Right atrium auricular region (tissue), 2 donors: Measurements from ENCODE around the gene ZBTB14. TPM values are rescaled to one million over a fixed set of nuclear protein-coding genes. Genes with fewer than 3 reads are reported as not detected.

Experiments
- DNase-seq: peaks from one replicate; pipeline ENCODE4 v3.0.0-alpha.2; 2019; ENCODE audit warnings: low spot score
- H3K27ac ChIP-seq, 2 donors: fragments of 200-600 bp; sonication (generic); 1 replicate in 1 of 2; 2 replicates in 1 of 2; pipeline ENCODE4 v1.5.1; 2016 to 2019
- H3K27me3 ChIP-seq, 2 donors: fragments of 200-600 bp; sonication (generic); one replicate each; pipeline versions ENCODE4 v1.5.1 to v1.6.0; 2017 to 2019
- H3K36me3 ChIP-seq: fragments of 200-600 bp; sonication (generic); one replicate; pipeline ENCODE4 v1.5.1; 2016
- H3K4me1 ChIP-seq, 2 donors: fragments of 200-600 bp; sonication (generic); one replicate each; pipeline versions ENCODE4 v1.5.1 to v1.6.0; 2017 to 2019
- H3K4me3 ChIP-seq, 2 donors: fragments of 200-600 bp; sonication (generic); 1 replicate in 1 of 2; 2 replicates in 1 of 2; pipeline ENCODE4 v1.5.1; 2017 to 2019; ENCODE audit warnings: mild to moderate bottlenecking in 1 of 2, moderate library complexity in 1 of 2
- H3K9me3 ChIP-seq, 2 donors: fragments of 200-600 bp; sonication (generic); one replicate each; pipeline ENCODE4 v1.5.1; 2019
- total RNA-seq, 2 donors: library from RNA; depleted of rRNA; stranded (reverse); fragments of >200 nt; gene quantifications; one replicate each; pipeline ENCODE4 v1.1.0, GENCODE V29; 2016
- TF ChIP-seq, protein P1 (sequence below), 2 donors: fragments of 200-600 bp; sonication (generic); IDR thresholded peaks; one replicate each; pipeline ENCODE4 v1.5.1; 2019; ENCODE audit warnings: antibody characterized with exemption in 2 of 2

Gene ZBTB14
- total RNA-seq, 2 donors from 2014 or later, result 5.1 to 7.3 TPM

DNA sequence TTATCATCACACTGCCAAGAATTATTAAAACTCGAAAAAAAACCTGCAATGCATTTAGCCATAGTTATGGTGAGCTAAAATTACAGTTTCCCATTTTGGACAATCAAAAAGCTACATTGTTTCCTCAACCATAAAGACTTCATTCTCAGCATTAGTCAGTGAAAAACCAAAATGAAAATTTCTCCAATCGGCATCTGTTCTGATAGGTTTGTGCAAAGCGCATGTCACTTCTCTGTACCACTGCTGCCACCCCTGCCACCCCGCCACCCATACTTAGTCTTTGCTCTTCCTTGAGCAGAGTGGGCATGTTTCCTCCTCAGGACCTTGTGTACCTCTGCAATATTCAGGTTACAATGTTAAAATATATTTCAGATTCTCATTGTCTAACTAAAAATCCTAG is 7.1 kb upstream of the ZBTB14 start:
- H3K27me3 ChIP-seq, result no peaks in the 10 kb centered on the region
- H3K27ac ChIP-seq, result no peak overlapping the region
- H3K9me3 ChIP-seq, result no peaks in the 10 kb centered on the region
- TF ChIP-seq, protein P1, sequence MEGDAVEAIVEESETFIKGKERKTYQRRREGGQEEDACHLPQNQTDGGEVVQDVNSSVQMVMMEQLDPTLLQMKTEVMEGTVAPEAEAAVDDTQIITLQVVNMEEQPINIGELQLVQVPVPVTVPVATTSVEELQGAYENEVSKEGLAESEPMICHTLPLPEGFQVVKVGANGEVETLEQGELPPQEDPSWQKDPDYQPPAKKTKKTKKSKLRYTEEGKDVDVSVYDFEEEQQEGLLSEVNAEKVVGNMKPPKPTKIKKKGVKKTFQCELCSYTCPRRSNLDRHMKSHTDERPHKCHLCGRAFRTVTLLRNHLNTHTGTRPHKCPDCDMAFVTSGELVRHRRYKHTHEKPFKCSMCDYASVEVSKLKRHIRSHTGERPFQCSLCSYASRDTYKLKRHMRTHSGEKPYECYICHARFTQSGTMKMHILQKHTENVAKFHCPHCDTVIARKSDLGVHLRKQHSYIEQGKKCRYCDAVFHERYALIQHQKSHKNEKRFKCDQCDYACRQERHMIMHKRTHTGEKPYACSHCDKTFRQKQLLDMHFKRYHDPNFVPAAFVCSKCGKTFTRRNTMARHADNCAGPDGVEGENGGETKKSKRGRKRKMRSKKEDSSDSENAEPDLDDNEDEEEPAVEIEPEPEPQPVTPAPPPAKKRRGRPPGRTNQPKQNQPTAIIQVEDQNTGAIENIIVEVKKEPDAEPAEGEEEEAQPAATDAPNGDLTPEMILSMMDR (IDR thresholded peaks at IDR 0.05), result no peak
- H3K4me3 ChIP-seq, result no peak overlapping the region
- H3K4me1 ChIP-seq, result no peaks in the 10 kb centered on the region
- no peak for DNase-seq
- no peaks in the 10 kb centered on the region for H3K36me3 ChIP-seq

DNA sequence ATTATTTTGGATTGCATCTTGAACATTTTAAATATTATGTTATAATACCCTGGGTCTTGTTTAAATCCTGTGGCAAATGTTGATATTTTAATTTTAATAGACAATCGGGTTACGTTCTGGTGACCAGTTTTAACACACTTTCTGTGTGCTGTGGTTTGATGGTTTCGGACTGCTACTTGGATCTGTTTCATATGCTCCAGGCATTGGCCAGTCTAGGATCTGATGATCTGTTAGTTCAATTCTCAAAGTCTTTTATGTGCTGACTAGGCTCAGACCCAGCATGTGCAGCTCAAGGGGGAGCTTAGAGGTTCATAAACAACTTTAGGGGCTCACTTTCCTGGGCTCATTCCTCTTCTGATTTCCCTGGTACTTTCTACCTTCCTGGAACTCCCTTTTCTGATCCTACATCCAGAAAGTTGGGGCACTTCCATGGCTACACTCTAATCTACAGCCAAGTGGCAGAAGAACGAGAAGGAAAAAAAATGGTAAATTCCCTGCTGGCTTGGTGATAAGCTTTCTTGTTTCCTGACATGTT is 5.0 kb upstream of the ZBTB14 start:
- TF ChIP-seq, protein P1 (IDR thresholded peaks at IDR 0.05), result no peak
- no peaks in the 10 kb centered on the region for H3K27me3 ChIP-seq
- H3K27ac ChIP-seq, result no peak overlapping the region
- no peaks in the 10 kb centered on the region for H3K36me3 ChIP-seq
- H3K4me3 ChIP-seq, result no peak overlapping the region
- DNase-seq, result no peak
- peaks cover 0 to 5% of the 10 kb centered on the region in 2 donors for H3K4me1 ChIP-seq
- no peaks in the 10 kb centered on the region for H3K9me3 ChIP-seq

- no peak overlapping the region for H3K27ac ChIP-seq
- no peak for DNase-seq
- no peaks in the 10 kb centered on the region for H3K27me3 ChIP-seq
- TF ChIP-seq, protein P1 (IDR thresholded peaks at IDR 0.05), result no peak
- H3K36me3 ChIP-seq, result no peaks in the 10 kb centered on the region
- H3K4me3 ChIP-seq, result no peak overlapping the region
- no peaks in the 10 kb centered on the region for H3K9me3 ChIP-seq
- peaks cover 0 to 13% of the 10 kb centered on the region in 2 donors for H3K4me1 ChIP-seq
These were observed 2.8 kb upstream of the ZBTB14 start for GRCh38 chr18:5298156-5298852.

DNA sequence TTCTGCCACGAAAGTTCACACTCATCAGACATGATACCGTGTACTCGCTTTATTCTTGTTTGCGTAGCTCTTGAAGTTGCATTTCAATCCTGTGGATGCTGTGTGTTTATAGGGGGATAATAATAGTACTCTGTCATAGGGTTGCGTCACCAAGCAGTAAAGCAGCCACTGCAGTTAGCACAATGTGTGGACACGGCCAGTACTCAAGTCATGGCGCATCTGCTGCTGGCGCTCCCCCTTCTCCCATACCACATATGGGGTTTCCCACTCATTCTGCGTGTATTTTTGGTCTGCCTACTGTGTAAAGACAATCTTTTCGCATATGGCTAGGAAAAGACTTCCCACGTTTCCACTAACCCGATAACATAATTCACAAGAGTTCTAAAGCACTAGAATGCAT is 2.1 kb upstream of the ZBTB14 start:
- H3K27ac ChIP-seq, result no peak overlapping the region
- no peaks in the 10 kb centered on the region for H3K36me3 ChIP-seq
- no peak overlapping the region for H3K4me3 ChIP-seq
- no peaks in the 10 kb centered on the region for H3K27me3 ChIP-seq
- TF ChIP-seq, protein P1 (IDR thresholded peaks at IDR 0.05), result no peak
- peaks cover 0 to 13% of the 10 kb centered on the region in 2 donors for H3K4me1 ChIP-seq
- no peak for DNase-seq
- no peaks in the 10 kb centered on the region for H3K9me3 ChIP-seq

GRCh38 chr18:5296706-5297320 is 1.3 kb upstream of the ZBTB14 start:
- peak; percentile 92 for DNase-seq
- TF ChIP-seq, protein P1 (IDR thresholded peaks at IDR 0.05), result no peak
- peak overlapping the region; percentile 84 to 97 for H3K4me3 ChIP-seq
- H3K9me3 ChIP-seq, result no peaks in the 10 kb centered on the region
- peak overlapping the region; percentile 92 to 100 for H3K27ac ChIP-seq
- peaks cover 0 to 13% of the 10 kb centered on the region in 2 donors for H3K4me1 ChIP-seq
- peaks cover 2% of the 10 kb centered on the region for H3K36me3 ChIP-seq
- H3K27me3 ChIP-seq, result no peaks in the 10 kb centered on the region
